ENCODE data around the gene LMTK2. TPM values are rescaled to one million over a fixed set of nuclear protein-coding genes. Genes with fewer than 3 reads are reported as not detected.

LMTK2 gene
- total RNA-seq (2014; rRNA removed; shearing (Covaris generic)) (9.1 and 10.0 TPM in 2 replicates), total RNA-seq (2022) (17.5 and 18.3 TPM in 2 replicates), Bru-seq, nascent RNA (percentile 75 among the genes with signal in this experiment), BruChase-seq, experiment 1, labeled RNA remaining after a 6-hour chase (percentile 69 among the genes with signal in this experiment), BruChase-seq, experiment 2, labeled RNA remaining after a 2-hour chase (percentile 77 among the genes with signal in this experiment)
- long read RNA-seq, full-length matches to known transcripts: 4 of 10 reads
- long read RNA-seq, partial matches to known transcripts: 2 of 10 reads
- long read RNA-seq, other reads (novel, unspliced or antisense): 4 of 10 reads

GRCh38 chr7:98106647-98107312 is at the start of gene LMTK2:
LMTK2 (plus strand) TSS chr7:98106862; CDS start chr7:98107178, 316 bp downstream.
- Histone ChIP-seq H3K27ac (ENCODE audit: low read depth, low read length, poor library complexity, severe bottlenecking) (peak within 1 kb of the TSS; percentile 53), H2AFZ (ENCODE audit: low read length) (peak within 1 kb of the TSS; percentile 92), H3K4me3 (ENCODE audit: low read depth, low read length, poor library complexity, severe bottlenecking) (peak within 1 kb of the TSS; percentile 99), H3K79me2 (ENCODE audit: insufficient read depth, low read depth, low read length) (peaks cover 46% of the 10 kb centered on the region), H3K9me2 (ENCODE audit: insufficient read depth, low read length) (no peaks in the 10 kb centered on the region), H3K4me1 (ENCODE audit: insufficient read depth, low read length, poor library complexity, severe bottlenecking) (peaks cover 14% of the 10 kb centered on the region), H3K4me2 (ENCODE audit: low read length) (peak within 1 kb of the TSS; percentile 88), H3K36me3 (ENCODE audit: insufficient read depth, low read length) (no peaks in the 10 kb centered on the region), H4K20me1 (ENCODE audit: insufficient read depth, low read length) (peaks cover 22% of the 10 kb centered on the region), H3K9me3 (ENCODE audit: low read length) (no peaks in the 10 kb centered on the region)
- TF ChIP-seq CTCF (conservative IDR thresholded peaks at IDR 0.05; ENCODE audit: low read length) (peak; percentile 90), EZH2phosphoT487 (IDR thresholded peaks at IDR 0.05; ENCODE audit: borderline replicate concordance, low read depth, low read length) (no peak)
- DNase-seq (ENCODE audit: low spot score): peak; percentile 94
- POLR2A ChIA-PET: interaction anchor here (1.0 to 1.6 kb wide), 2 partner anchors 10 to 71 kb away, joined by 4 to 5 read pairs; no protein-coding TSS in a partner anchor
- intact Hi-C loops (cut with micrococcal nuclease; ENCODE audit: unreplicated experiment): loop anchor here (1.0 to 5.0 kb wide), 4 partner anchors 60 to 176 kb away; partner anchors contain the start of gene BRI3
- CTCF ChIA-PET (ENCODE audit: unreplicated experiment): interaction anchor here (1.1 to 1.6 kb wide), 2 partner anchors 27 to 62 kb away, joined by 4 to 6 read pairs; no protein-coding TSS in a partner anchor
- no TSS peak for BruUV-seq (replicated peaks)

DNA sequence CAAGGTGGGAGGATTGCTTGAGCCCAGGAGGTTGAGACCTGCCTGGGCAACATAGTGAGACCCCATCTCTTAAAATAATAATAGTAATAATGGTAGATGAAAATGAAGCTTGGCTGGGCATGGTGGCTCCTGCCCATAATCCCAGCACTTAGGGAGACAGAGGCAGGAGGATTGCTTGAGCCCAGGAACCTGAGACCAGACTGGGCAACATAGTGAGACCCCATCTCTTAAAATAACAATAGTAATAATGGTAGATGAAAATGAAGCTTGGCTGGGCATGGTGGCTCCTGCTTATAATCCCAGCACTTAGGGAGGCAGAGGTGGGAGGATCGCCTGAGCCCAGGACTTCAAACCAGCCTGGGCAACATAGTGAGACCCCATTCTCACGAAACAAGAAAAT is 49.5 kb upstream of the LMTK2 start:
- H4K20me1 ChIP-seq (ENCODE audit: insufficient read depth, low read length): no peaks in the 10 kb centered on the region
- H3K4me1 ChIP-seq (ENCODE audit: insufficient read depth, low read length, poor library complexity, severe bottlenecking): no peaks in the 10 kb centered on the region
- H3K27ac ChIP-seq (ENCODE audit: low read depth, low read length, poor library complexity, severe bottlenecking): no peak overlapping the region
- no peaks in the 10 kb centered on the region for H3K9me2 ChIP-seq (ENCODE audit: insufficient read depth, low read length)
- H3K79me2 ChIP-seq (ENCODE audit: insufficient read depth, low read depth, low read length): no peaks in the 10 kb centered on the region
- intact Hi-C loops (cut with micrococcal nuclease; ENCODE audit: unreplicated experiment): no loop called here
- CTCF ChIA-PET (ENCODE audit: unreplicated experiment): no interaction called here
- TF ChIP-seq CTCF (conservative IDR thresholded peaks at IDR 0.05; ENCODE audit: low read length): no peak
- no peak for TF ChIP-seq EZH2phosphoT487 (IDR thresholded peaks at IDR 0.05; ENCODE audit: borderline replicate concordance, low read depth, low read length)
- no peak for DNase-seq (ENCODE audit: low spot score)
- no peak overlapping the region for H3K4me3 ChIP-seq (ENCODE audit: low read depth, low read length, poor library complexity, severe bottlenecking)
- no peak overlapping the region for H2AFZ ChIP-seq (ENCODE audit: low read length)
- H3K36me3 ChIP-seq (ENCODE audit: insufficient read depth, low read length): no peaks in the 10 kb centered on the region
- POLR2A ChIA-PET: interaction anchor here (0.6 kb wide), 1 partner anchor 153 kb away, joined by 3 read pairs; no protein-coding TSS in a partner anchor
- no peaks in the 10 kb centered on the region for H3K9me3 ChIP-seq (ENCODE audit: low read length)
- no peak overlapping the region for H3K4me2 ChIP-seq (ENCODE audit: low read length)
- BruUV-seq (replicated peaks): no TSS peak

Data from OCI-LY7 (cell line).